OCI-LY1 (cell line): ENCODE results near the gene PSKH1.

Experiments
- CTCF ChIP-seq: fragments of 200-600 bp; sonication (generic), shearing (Covaris generic); IDR thresholded peaks from 2 replicates; pipeline ENCODE4 v1.5.1; 2017; ENCODE audit warnings: mild to moderate bottlenecking, antibody characterized with exemption, low read length, moderate library complexity, mixed read lengths
- EZH2 ChIP-seq: fragments of 200-600 bp; sonication (generic), shearing (Covaris generic); IDR thresholded peaks from 2 replicates; pipeline ENCODE4 v1.8.0; 2017; ENCODE audit warnings: borderline replicate concordance, mixed run types, mild to moderate bottlenecking, antibody characterized with exemption, low read length, moderate library complexity, mixed read lengths

- TF ChIP-seq CTCF, result no peak
- TF ChIP-seq EZH2, result no peak
Observed at GRCh38 chr16:67962135-67962534, 69.1 kb downstream of the PSKH1 start.
